Measurements from ENCODE around the gene PCSK7.

- TF ChIP-seq, protein P1, sequence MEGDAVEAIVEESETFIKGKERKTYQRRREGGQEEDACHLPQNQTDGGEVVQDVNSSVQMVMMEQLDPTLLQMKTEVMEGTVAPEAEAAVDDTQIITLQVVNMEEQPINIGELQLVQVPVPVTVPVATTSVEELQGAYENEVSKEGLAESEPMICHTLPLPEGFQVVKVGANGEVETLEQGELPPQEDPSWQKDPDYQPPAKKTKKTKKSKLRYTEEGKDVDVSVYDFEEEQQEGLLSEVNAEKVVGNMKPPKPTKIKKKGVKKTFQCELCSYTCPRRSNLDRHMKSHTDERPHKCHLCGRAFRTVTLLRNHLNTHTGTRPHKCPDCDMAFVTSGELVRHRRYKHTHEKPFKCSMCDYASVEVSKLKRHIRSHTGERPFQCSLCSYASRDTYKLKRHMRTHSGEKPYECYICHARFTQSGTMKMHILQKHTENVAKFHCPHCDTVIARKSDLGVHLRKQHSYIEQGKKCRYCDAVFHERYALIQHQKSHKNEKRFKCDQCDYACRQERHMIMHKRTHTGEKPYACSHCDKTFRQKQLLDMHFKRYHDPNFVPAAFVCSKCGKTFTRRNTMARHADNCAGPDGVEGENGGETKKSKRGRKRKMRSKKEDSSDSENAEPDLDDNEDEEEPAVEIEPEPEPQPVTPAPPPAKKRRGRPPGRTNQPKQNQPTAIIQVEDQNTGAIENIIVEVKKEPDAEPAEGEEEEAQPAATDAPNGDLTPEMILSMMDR (conservative IDR thresholded peaks at IDR 0.05; ENCODE audit: low read length) = no peak
- no peak for TF ChIP-seq EZH2phosphoT487 (IDR thresholded peaks at IDR 0.05; ENCODE audit: borderline replicate concordance)
These were observed 32.6 kb downstream of the PCSK7 start, which contains the start of gene TAGLN for GRCh38 chr11:117199053-117199915.

Measured in Loucy (cell line).